SH-SY5Y (cell line): ENCODE data around the gene PIK3C2A.

Source experiments
- GATA2 ChIP-seq: IDR thresholded peaks from 2 replicates; pipeline ENCODE4 v1.6.1; 2011; ENCODE audit warnings: mild to moderate bottlenecking, low read depth, low read length
- GATA3 ChIP-seq: IDR thresholded peaks from 2 replicates; pipeline ENCODE4 v1.6.1; 2011; ENCODE audit warnings: low read depth, mild to moderate bottlenecking, low read length, moderate library complexity

Gene PIK3C2A

GRCh38 chr11:17179970-17180369, 27.8 kb downstream of the PIK3C2A start:
- no peak for TF ChIP-seq GATA3
- no peak for TF ChIP-seq GATA2

DNA sequence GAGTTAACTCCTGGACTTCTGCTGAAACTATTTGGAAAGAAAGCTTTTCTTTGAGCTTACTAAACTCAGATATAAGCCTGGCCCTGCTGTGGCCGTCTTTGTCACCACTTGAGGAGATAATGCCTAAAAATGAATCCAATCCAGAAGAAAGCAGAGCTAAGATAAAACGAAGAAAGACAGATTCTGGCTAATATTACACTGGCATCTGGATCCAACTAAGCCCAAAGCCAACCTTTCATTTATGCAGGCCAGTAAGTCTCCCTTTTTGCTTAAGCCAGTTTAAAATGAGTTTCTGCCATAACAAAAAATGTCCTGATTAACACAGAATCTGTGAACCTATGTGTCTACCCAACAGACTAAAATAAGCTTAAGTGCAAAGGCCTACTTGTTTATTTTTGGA, 34.5 kb downstream of the PIK3C2A start:
- no peak for TF ChIP-seq GATA2
- no peak for TF ChIP-seq GATA3

DNA sequence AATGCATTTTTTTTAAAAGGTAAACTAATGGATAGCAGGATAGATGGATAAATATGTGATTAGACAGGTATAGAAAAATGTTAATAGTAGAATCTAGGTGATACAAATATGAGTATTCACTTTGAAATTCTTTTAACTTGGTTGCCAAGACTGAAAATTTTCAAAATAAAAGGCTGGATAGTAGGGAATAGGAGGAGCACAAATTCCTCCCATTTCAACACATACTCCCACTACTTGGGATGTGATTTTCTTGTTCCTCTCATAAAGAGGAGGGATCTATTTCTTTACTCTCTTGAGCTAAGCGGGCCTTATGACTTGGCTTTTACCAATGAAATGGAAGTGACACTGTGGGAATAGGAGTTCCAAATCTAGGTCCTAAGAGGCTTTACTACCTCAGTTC, 35.9 kb downstream of the PIK3C2A start:
- TF ChIP-seq GATA2 (no peak), GATA3 (no peak)

GRCh38 chr11:17171343-17171742, 36.4 kb downstream of the PIK3C2A start:
- TF ChIP-seq GATA2 (no peak), GATA3 (no peak)

- TF ChIP-seq GATA2 (no peak), GATA3 (no peak)
Observed at GRCh38 chr11:17169876-17170275, 37.9 kb downstream of the PIK3C2A start.

GRCh38 chr11:17165247-17165890, 42.4 kb downstream of the PIK3C2A start:
- TF ChIP-seq GATA2 (no peak), GATA3 (no peak)

DNA sequence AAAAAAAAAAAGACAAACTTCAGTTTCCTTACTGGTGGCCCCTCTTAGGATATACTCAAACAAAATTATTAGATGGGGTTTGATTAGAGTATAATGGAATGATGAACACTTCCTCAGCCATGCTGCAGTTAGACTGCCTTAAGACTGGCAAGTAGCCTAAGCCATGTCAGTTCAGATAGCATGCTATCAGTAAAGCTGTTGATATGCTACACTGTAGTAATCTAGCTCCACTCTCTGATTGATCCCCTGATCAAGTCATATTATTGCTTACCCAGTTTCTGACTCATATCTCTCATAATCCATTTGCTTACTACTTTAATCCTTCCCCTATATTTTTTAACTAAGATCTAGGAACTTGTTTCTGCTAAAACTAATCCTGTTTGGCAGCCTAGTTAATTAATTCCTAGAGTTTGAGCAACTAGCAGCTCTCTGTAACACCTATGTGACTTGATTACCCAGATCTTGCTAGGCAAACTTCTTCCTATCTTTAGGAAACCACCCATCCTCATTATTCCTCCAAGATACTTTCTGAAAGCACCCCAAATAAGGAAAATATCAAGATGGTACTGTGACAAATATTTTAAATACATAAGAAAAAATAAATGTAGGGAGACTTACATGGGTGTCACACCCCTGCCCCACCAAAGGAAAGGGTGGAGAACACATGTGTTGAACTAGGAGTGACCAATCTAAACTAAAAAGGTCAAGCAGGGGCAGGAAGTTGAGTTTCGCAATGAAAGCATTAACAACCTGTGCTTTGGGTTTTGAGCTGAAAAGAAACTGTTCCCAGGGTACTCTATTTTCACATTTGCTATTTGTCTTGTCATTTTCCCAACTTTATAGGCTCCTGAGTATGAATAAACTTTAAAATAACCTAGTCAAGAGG, 43.2 kb downstream of the PIK3C2A start:
- TF ChIP-seq GATA2 = no peak
- no peak for TF ChIP-seq GATA3

- TF ChIP-seq GATA3 (no peak), GATA2 (no peak)
Observed at GRCh38 chr11:17163736-17164135, 44.0 kb downstream of the PIK3C2A start.

DNA sequence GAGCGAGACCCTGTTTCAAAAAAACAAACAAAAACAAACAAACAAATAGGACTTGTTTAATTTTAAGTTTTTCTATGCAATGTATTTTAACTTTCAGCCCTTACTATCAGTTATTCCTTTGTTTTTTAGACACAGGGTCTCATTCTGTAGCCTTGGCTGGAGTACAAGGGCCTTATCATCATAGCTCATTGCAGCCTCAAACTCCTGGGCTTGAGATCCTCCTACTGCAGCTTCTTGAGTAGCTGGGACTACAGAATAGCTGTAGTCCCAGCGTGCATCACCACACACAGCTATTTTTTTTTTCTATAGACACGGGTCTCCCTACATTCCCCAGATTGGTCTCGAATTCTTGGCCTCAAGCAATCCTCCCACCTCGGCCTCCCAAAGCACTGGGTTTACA, 44.5 kb downstream of the PIK3C2A start:
- no peak for TF ChIP-seq GATA2

GRCh38 chr11:17162376-17162775, 45.4 kb downstream of the PIK3C2A start:
- TF ChIP-seq GATA2 (no peak), GATA3 (no peak)

- TF ChIP-seq GATA2 (no peak), GATA3 (no peak)
Observed at GRCh38 chr11:17161515-17161914, 46.3 kb downstream of the PIK3C2A start.

DNA sequence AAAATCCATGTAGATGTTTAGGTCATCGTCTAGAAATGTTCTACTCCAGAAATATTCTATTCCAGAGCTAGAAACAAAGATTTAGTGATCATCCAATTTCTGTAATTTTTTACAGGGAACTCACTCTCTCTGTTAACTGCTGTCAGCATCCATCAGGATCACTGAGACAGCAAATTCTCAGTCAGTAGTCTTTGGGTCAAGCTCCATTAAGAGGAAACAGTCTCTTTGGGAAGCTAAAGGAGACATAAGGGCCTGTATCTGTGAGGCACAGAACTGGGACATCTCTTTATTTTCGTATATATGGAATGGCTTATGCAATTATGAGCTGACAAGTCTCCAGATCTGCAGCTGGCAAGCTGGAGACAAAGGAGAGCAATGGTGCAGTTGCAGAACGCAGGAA, 48.3 kb downstream of the PIK3C2A start:
- no peak for TF ChIP-seq GATA2
- no peak for TF ChIP-seq GATA3
